ENCODE results near the gene DSE.

DSE gene

DNA sequence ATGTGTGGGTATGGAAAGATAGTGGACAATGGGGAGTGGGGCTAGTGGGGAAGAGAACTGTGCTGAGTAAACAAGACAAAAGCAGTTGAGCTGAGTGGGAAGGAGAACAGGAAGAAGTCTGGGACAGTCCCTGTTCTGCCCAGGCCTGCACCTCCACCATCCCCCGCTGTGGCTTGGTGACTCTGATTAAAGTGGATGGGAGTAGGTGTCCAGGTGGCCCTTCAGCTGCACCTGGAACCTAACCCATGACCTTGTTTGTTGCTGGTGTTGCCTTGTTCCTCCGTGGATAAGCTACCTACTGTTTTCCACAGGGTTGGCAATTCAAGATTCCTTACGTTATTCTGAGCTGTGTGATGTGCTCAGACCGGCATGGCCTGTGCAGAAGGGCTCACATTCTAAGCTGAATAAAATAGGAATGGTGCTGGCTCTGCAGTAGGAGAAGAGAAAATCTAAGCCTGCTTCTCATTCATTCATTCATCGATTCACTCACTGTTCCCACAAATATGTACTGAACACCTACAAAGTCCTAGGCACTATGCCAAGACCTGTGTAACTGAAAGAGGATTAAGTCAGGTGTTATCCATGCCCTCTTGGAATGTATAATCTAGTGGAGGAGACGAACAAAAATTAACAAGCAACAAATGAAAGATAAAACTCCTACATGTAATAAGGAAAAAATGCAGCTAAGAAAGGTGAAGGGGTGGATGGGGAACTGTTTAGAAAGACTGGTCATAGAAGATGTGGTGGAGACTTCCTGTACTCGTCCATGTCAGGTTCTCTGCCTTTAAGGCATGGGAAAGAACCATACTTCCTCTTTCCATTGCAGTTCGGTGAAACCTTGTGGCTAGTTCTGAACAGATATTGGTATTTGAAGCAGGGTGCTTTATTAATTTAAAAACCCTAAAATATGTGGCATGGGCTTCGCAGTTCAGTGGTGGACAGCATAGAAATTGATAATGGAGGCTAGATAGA lies 80.3 kb downstream of the DSE start:
- FAIRE-seq: no peak

DNA sequence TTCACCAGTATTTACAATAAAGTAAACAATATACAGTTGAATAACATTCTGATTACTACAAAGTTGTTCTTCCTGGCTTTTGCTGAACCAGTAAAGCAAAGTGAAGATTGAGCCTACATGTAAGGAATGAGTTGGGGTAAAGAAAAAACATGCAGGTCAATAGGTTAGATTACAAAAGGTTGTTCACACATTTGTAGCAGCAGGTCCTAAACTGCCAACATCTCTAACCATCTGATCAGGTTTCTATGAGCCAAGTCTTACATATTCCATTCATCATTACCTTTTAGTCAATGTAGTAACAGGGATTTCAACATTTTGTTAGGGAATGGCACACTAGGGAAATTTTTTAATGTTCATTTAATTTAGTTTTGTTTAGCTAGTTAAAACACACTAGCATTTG lies 81.2 kb downstream of the DSE start:
- no peak for FAIRE-seq

DNA sequence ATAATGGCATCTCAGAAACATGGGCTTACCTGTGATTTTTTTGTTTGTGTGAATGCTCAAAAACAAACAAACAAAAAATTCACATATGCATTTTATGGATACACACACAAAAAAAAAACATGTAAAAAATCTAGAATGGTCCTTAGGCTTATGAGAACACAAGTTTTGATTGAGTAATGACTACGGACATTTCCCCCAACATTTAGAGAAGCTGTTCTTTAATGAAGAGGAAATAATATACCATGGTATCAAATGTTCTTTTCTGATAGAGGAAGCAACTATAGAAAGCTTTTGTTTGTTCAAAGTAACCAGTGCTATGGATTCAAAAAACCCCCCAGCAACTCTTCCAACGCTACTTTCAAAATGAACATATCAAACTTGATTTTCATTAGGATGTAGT lies 81.8 kb downstream of the DSE start:
- FAIRE-seq: no peak

DNA sequence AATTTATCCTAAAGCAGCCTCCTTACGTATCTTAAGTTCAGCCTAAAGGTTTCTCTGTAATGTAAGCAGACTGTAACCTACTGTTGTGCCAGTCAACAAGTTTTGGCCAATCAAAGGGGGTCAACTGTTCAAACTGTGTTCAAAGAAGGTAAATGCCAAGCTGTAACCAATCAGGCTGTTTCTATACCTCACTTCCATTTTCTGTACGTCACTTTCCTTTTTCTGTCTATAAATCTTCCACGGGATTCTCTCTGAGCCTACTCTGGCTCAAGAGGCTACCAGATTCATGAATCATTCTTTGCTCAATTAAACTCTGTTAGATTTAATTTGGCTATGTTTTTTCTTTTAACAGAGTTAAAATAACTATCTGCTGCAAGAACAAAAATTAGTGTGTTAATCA lies 85.4 kb downstream of the DSE start:
- no peak for FAIRE-seq

DNA sequence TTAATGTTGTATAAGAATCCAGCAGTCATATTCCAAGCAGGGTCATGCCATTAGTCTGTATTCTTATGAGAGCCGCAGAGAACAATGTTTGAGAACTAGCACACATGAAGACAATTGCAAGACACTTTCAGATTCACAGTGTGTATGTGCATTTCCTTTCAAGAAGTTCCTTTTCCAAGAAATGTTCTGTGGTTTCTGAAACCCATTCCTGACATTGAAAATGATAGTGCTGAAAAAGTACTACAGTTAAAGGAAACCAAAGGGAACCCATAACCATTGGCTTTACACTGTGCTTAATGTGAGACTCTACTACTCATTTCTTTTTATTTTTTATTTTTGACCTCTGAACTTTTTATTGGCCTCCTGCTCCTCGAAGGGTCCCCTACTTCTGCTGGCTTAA lies 86.2 kb downstream of the DSE start:
- FAIRE-seq: no peak

DNA sequence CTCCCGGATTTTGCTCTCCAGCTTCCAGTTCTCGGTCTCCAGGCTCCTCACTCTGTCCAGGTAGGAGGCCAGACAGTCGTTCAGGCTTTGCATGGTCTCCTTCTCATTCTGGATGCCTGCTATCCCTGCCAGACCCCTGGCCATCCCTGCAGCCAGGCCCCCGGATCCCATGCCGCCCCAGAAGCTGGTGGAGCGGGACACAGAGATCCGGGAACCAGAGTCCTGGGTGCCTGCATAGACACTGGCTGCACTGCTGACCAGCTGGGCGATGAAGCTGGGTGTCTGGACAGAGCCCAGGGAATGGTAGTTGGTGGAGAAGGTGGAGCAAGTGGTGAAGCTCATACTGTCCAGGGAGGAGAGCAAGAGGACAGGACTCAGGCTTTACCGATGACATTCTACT lies 87.5 kb downstream of the DSE start:
- no peak for FAIRE-seq

DNA sequence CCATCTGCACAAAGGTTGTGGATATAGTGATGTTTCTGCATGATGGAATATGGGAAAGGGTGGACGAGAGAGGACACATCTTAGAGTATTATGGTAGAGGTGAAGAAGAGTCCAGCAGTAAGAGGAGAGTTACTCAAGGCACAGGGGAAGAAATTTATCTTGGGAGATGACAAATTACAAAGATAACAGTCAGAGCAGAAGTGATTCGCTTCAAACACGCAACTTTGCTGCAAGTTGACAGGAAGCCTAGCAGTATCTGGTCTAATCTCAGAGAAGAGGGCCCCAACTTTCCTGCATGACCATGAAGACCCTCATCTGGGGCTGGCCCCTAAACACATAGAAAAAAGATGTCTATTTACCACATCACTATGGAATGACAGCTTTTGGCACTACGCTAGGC lies 89.2 kb downstream of the DSE start:
- no peak for FAIRE-seq

DNA sequence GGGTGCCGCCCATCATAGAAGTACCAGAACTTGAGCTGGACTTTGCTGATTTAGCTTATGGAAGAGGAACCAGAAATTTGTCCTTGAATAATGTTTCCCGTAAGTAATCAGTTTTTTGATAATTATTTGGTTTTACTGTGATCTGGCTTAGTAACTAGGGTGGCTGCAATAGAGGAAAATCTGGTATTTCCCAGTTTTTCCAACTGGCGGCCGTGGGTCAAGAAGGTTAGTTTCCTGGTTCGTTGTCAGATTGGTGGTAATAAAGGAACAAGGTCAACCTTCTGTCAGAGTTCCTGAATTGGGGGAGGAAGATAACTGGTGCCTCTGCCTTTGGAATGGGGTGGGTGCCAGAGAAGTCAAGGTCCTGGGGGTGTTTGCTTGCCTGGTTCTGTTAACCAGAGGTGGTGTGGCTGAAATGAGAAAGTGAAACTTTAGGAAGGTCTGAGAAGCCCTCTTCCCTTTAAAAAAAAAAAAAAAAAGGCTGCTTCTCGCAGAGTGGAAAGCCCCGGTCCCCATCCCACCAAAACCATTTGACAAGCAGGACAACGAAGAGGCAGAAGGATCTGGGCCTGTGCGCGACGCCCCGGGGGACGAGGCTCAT lies 90.7 kb downstream of the DSE start, which contains the start of gene CALHM6:
Gene CALHM6 (plus strand): TSS at position 45 of the 601 bp plus-strand sequence. CDS start 555 bp downstream, at position 600.
- FAIRE-seq: no peak

DNA sequence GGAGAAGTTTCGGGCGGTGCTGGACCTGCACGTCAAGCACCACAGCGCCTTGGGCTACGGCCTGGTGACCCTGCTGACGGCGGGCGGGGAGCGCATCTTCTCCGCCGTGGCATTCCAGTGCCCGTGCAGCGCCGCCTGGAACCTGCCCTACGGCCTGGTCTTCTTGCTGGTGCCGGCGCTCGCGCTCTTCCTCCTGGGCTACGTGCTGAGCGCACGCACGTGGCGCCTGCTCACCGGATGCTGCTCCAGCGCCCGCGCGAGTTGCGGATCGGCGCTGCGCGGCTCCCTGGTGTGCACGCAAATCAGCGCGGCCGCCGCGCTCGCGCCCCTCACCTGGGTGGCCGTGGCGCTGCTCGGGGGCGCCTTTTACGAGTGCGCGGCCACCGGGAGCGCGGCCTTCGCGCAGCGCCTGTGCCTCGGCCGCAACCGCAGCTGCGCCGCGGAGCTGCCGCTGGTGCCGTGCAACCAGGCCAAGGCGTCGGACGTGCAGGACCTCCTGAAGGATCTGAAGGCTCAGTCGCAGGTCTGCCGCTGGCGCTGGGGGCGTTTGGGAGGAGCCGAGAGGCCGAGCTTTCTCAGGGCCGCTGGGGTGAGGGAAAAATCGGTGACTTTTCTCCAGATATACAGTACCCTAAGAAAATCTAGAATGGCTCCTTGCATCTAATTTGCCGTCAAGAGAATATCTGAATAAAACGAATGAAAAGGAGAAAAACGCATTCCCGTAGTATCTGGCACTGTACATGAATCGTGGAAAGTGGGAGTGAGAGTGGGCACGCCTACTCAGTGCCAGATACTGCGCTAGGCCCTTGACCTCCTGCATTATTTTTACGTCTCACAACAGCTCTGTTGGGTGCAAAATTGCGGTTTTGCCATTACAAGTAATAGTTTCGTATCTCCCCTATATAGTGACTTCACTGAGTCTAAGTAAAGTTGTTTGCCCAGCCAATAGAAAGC lies 91.5 kb downstream of the DSE start:
- FAIRE-seq: no peak

DNA sequence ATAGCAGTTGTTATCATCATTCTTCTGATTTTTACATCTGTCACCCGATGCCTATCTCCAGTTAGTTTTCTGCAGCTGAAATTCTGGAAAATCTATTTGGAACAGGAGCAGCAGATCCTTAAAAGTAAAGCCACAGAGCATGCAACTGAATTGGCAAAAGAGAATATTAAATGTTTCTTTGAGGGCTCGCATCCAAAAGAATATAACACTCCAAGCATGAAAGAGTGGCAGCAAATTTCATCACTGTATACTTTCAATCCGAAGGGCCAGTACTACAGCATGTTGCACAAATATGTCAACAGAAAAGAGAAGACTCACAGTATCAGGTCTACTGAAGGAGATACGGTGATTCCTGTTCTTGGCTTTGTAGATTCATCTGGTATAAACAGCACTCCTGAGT lies 92.6 kb downstream of the DSE start:
- no peak for FAIRE-seq

DNA sequence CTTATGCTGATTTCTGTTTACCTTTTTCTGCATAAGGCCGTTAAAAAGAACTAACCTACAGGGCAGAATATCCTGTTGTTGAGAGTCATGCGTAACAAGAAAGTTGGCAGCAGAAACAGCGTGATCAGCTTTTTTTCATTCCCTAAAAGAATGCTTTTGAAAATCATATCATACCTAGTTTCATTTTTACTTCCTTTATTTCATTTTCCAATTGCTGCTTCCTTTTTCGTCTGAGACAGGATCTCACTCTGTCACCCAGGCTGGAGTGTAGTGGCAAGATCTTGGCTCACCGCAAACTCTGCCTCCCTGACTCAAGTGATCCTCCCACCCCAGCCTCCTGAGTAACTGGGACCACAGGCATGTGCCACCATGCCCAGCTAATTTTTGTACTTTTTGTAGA lies 94.5 kb downstream of the DSE start:
- no peak for FAIRE-seq

DNA sequence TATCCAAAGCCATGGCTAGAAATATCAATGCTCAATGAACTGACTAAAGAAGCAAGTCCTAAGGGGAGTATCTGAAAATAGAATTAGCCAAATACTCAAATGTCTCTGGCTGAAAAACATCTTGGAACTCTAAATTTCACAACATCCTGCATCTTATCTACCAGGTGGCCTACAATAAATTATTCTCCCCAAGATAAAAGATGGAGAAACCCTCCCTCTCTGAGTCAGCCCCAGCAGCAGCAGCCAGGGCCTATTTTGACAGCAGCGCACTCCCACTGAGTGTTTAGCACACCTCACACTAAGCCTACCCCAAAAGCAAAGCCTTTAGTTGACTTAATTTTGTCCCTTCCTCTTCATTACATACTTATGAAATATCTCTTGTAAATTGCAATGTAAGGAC lies 96.3 kb downstream of the DSE start:
- no peak for FAIRE-seq

DNA sequence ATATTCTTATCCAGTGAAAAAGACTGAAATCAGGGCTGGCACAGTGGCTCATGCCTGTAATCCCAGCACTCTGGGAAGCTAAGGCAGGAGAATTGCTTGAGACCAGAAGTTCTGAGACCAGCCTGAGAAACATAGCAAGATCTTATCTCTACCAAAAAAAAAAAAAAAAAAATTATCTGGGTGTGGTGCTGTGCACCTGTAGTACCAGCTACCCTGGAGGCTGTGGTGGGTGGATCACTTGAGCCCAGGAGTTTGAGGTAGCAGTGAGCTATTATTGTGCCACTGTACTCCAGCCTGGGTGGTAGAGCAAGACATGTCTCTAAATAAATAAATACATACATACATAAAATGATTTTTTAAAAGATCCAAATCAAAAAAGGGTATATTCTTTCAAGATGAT lies 96.8 kb downstream of the DSE start:
- no peak for FAIRE-seq

DNA sequence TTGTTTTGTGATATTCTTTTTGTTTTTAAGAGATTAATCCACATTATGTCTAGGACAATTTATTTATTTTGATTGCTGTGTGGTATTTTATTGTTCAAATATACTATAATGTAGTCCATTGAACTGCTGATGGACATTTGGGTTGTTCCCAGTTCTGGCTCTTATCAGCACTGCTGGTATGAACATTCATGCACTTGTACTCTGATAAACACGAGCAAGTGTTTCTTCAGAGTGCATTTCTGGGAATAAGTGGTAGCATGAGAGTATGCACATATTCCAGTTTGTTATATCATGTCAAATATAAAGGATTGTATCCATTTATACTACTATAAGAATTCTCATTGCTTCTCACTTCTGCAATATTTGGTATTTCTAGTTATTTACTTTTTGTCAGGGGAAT lies 97.5 kb downstream of the DSE start:
- no peak for FAIRE-seq

DNA sequence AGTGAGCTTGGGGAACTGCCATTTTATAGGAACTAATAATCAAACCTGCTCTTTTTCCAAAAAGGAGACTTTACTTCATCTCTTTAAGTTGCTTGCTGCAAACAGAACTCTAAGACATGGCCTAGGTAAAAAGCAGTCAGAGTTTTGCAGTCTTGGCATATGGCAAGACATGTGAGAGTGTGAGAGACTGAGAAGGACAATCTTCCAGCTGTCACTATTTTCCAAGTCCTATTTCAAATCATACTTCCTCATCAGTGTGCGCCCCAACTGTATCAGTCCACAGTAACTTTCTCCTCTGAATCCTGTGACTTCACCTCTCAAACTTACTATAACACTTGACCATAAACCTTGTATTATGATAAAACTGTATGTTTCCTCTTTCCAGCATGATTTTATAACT lies 100.8 kb downstream of the DSE start:
- no peak for FAIRE-seq

DNA sequence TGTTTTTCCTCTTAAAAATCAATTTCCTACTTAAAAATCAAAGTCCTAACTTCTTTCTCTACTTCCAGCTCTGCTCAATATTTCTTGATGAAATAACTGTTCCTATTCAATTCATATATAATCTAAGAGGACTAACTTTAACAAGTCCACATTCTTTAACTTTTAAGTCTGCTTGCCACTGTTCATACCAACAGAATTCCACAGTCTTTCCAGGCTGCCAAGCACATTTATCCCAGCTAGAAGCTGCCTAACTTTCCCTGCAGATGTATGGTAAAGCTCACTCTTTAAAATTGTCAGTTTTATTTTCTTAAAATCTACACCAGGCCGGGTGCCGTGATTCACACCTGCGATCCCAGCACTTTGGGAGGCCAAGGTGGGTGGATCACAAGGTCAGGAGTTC lies 102.0 kb downstream of the DSE start:
- no peak for FAIRE-seq

DNA sequence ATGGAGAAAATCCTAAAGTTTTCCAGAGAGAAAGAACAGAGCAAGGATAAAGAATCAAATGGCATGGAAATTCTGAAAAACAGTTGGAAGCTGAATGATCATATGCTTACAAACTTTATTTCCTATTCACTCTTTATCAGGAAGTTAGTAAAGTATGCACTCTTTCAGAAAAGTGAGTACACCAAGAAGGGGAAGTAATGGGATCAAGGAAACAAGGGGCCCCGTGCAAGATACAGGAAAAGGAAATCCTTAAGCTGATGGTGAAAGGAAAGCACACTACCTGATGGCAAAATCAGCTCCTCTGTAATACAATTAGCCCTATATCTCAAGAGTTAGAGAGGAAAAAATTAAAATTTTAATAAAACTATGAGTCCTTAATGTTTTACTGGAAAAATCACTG lies 104.4 kb downstream of the DSE start:
- no peak for FAIRE-seq

DNA sequence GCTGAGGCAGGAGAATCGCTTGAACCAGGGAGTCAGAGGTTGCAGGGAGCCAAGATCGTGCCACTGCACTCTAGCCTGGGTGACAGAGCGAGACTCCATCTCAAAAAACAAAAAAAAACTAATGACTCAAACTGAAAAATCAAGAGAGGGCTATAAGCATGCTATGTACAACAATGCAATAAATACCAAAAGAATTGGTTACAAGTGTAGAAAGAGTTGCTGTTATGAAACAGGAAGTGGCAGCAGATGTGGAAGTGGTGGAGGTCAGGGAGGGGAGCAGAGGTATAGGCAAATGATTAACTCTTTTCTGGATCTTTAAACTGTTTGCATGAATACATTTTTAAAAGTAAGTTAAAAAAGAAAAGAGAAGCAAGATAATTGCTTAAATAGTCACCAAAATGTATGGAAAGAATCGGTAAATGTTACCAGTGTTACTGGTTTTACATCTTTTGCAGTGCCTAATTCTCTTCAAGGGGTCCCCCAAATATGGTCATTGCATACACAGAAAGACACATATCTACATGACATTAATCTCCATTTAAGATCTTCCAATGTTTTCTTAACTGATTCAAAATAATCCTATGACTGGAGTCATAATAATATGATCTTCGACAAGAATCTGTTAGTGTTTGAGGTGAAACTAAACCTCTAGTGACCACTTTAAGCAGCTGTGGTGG lies 105.4 kb downstream of the DSE start:
- FAIRE-seq: no peak

DNA sequence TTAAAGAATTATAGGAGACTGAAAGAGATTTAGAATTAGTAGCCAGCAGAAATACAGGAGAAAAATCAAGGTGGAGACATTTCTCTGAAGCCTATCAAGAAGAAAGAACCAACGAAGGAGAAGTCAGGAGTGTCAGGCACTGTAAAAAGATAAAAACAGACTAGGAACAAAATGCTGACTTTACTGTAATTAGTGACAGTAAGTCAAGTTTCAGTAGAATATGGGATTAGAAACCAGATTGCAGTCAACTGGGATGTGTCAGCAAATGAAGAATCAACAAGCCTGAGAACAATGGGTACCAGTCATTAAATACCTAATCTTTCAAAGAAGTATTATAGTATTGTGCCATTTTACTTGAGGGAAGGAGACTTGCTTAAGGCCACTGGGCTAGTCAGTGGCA lies 112.0 kb downstream of the DSE start:
- FAIRE-seq: no peak

DNA sequence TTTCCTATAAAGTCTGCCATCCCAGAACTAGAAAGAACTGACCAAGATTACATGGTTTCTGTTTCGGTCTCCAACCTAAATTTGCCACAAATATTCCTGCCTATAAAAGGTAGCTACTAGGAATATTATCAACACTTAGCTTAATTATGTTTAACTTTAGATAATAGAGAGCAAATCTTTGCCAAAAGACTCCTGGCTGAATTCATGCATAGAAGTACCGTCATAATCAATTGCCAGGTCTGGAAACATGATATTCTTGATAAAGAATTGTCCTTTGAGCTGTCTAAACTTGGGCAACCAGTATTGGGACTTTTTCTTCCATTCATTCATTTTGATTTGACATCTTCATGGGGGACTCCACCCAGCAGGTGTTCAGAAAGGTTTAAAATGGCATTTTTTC lies 112.9 kb downstream of the DSE start:
- no peak for FAIRE-seq

DNA sequence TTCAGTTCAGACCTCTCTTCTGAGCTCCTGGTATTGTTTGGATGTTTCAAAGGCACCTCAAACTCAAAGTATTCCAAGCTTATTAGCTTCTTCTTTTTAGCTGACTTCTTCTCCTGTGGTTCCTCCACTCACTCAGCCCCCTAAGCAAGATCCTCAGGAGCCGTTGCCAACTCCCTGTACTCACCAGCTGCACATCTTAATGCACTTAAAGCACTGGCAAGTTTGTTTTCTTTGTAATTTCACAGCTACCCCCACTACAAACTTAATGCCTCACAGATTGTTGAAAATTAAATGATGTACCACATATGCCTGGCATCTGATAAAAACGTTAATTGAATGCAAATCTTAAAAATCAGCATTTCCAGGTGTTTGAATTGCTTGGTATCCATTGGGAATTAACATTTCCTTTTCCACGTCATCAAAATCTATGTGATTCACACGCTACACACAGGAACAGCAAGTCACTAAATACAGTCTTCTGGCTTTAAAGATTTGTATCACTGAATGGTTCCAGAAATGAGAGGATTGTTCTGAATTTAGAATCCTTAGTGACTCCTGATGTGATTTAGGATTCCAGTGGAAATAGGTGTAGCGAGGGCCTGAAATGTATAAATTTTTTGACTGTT lies 114.9 kb downstream of the DSE start:
- FAIRE-seq: no peak
